Measurements from ENCODE around the gene RPIA.
"Not testable (repeated sequence)": the region's sequence is repeated elsewhere in the genome, so short reads cannot be mapped to it uniquely, and the experiment has no call there.

RPIA gene

DNA sequence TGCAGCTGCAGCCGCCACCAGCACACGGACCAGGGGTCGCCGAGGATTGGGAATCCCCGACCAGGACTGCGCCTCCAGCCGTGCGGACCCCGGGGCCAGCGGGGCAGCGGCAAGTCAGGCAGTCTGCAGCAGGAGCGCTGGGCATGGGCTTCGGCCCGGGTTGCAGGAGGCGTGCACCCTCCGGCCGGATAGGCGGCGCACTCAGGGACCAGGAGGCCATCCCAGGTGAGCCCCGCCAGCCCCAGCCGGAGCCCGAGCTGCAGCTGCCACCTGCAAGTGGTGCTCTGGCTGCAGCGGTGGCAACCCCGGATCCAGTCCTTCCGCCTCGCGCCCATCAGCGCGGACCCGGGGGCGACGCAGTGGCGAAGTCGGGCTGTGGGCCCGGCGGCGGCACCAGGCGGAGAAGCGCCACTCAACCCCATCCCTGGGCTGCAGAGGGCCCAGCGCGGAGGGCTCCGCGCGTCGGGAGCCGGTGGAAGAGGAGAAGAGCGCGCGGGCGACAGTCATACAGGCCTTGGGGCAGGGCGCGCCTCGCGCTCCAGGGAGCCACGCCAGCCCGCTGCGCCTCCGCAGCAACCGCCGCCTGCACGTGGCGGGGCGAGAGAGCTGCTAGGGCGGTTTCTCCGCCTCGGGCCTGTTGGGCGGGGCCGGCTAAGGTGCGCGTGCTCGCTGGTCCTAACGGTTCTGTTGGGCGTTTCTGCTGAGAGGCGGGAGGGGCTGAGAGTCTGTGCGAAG, 73.8 kb downstream of the RPIA start:
- DNase-seq (ENCODE audit: extremely low read depth in 1 of 2, low read depth in 1 of 2) = peak; percentile 23 to 45

GRCh38 chr2:88765889-88766481, 74.5 kb downstream of the RPIA start:
- not testable (repeated sequence) for DNase-seq (ENCODE audit: extremely low read depth in 1 of 2, low read depth in 1 of 2)

DNA sequence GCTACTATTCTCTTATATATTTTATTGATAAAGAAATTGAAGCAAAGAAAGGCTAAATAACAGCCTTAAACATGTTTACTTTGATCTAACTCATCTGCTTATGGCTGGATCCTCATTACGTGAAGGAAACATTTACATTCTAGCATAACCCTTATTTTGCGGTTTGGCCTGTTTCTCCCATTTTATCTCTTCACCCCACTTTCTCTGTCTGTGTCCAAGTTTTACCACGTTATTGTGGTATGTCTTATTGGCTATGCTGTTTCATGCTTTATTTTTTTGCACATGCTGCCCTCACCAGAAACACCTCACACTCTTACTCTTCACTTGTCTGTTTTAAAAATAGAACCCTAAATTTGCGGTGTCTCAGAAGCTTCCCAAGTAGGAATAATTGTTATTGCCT, 78.5 kb downstream of the RPIA start:
- no peak for DNase-seq (ENCODE audit: extremely low read depth in 1 of 2, low read depth in 1 of 2)

DNA sequence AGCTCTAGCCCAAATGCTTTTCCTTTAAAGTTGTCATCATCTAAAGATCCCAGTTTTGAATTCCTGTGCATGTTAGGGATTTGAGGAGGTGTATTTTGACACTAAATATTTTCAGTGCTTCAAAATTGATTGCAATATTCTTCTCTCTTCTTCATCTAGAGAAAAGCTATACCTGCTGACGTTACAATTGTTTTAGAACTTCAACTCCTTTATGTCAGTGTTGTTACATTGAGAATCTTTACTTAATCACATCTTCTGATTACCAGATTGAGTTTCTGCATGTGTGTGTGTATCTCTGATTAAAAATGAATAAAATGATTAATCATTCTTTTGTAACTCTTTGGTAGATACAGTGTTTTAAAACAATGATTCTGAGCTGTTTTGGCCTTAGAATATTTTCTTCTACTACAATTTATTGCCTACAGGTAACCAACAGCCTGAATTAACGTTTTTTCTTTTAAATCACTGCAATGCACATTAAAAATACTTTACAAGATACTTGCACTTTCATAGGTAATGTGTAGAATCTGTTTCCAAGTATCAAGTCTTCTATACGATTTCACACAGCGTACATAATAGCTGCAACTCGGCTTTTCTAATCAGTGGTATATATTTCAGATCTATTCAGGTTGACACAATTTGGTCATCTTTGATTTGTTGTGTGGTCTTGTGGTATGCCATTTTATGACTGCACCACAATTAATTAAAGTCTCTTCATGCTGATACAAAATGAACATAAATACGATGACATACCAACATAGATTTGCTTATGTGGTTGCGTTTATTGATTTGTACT, 82.0 kb downstream of the RPIA start:
- not testable (repeated sequence) for DNase-seq (ENCODE audit: extremely low read depth in 1 of 2, low read depth in 1 of 2)

- not testable (repeated sequence) for DNase-seq (ENCODE audit: extremely low read depth in 1 of 2, low read depth in 1 of 2)
These were observed 97.7 kb downstream of the RPIA start for GRCh38 chr2:88789213-88789612.

GRCh38 chr2:88795932-88796331, 104.5 kb downstream of the RPIA start:
- not testable (repeated sequence) for DNase-seq (ENCODE audit: extremely low read depth in 1 of 2, low read depth in 1 of 2)

- not testable (repeated sequence) for DNase-seq (ENCODE audit: extremely low read depth in 1 of 2, low read depth in 1 of 2)
These were observed 105.0 kb downstream of the RPIA start for GRCh38 chr2:88796523-88796922.

DNA sequence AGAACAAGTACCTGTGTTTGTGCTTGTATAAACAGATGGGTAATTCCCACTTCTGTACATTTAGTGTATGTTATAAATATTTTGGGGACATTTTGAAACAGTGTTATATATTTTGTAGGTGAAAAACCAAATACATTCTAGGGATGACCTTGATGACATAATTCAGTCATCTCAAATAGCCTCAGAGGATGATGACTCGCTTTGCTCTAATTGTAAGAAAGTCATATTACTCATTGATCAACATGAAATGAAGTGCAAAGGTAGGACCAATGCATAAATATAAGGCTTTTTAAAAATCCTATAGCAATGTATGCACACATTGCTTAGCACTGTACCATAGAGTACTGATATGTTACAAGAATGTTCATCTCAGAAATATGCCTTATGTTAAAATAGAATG, 105.7 kb downstream of the RPIA start:
- not testable (repeated sequence) for DNase-seq (ENCODE audit: extremely low read depth in 1 of 2, low read depth in 1 of 2)

Data from stimulated activated CD8-positive, alpha-beta memory T cell treated with anti-CD3 and anti-CD28 coated beads, Interleukin-7, amount 100 ng/mL, for 48 hours (primary cell).